SJCRH30 (cell line): ENCODE data around the gene HS6ST1. TPM values are rescaled to one million over a fixed set of nuclear protein-coding genes. Genes with fewer than 3 reads are reported as not detected.

Experiments
- DNase-seq, 2 experiments: peaks; one replicate each; pipeline ENCODE4 v3.0.0-alpha.2; 2015 to 2020
- H3K27ac ChIP-seq: fragments of 250-450 bp; sonication (Bioruptor Pico); 2 replicates; pipeline ENCODE4 v1.5.1; 2020; ENCODE audit warnings: mild to moderate bottlenecking, moderate library complexity
- H3K27me3 ChIP-seq: fragments of 250-450 bp; sonication (Bioruptor Pico); 2 replicates; pipeline ENCODE4 v1.5.1; 2020; ENCODE audit warnings: mild to moderate bottlenecking, moderate library complexity
- H3K36me3 ChIP-seq: fragments of 250-450 bp; sonication (Bioruptor Pico); 2 replicates; pipeline ENCODE4 v1.5.1; 2020; ENCODE audit warnings: mild to moderate bottlenecking, moderate library complexity
- H3K4me1 ChIP-seq: fragments of 250-450 bp; sonication (Bioruptor Pico); 2 replicates; pipeline ENCODE4 v1.5.1; 2020; ENCODE audit warnings: mild to moderate bottlenecking, moderate library complexity
- H3K4me3 ChIP-seq: fragments of 250-450 bp; sonication (Bioruptor Pico); 2 replicates; pipeline ENCODE4 v1.5.1; 2020; ENCODE audit warnings: mild to moderate bottlenecking, moderate library complexity
- H3K9me3 ChIP-seq: fragments of 250-450 bp; sonication (Bioruptor Pico); replicated peaks from 2 replicates; pipeline ENCODE4 v1.5.1; 2020; ENCODE audit warnings: mild to moderate bottlenecking, moderate library complexity
- total RNA-seq: library from RNA; depleted of rRNA; stranded (reverse); fragments of >200 nt; shearing (Covaris generic); gene quantifications from 2 replicates; pipeline ENCODE4 v1.2.3, GENCODE V29; 2014

Gene HS6ST1
- total RNA-seq, 1 experiment from 2014 or later, result 18.8 TPM

- no peak overlapping the region; the same call in 1 of the 2 replicates for H3K27ac ChIP-seq
- no peak overlapping the region for H3K4me3 ChIP-seq
- no peaks in the 10 kb centered on the region for H3K27me3 ChIP-seq
- peaks cover 17% of the 10 kb centered on the region for H3K4me1 ChIP-seq
- DNase-seq, result no peak
- peaks cover 7% of the 10 kb centered on the region; the same call in 1 of the 2 replicates for H3K9me3 ChIP-seq
- no peaks in the 10 kb centered on the region for H3K36me3 ChIP-seq
Observed at GRCh38 chr2:128292599-128293425, 25.9 kb downstream of the HS6ST1 start.

- H3K4me1 ChIP-seq, result peaks cover 17% of the 10 kb centered on the region
Observed at GRCh38 chr2:128291844-128292598, 26.6 kb downstream of the HS6ST1 start.

GRCh38 chr2:128291161-128291843 lies 27.4 kb downstream of the HS6ST1 start:
- H3K36me3 ChIP-seq, result no peaks in the 10 kb centered on the region
- peaks cover 7% of the 10 kb centered on the region; the same call in 1 of the 2 replicates for H3K9me3 ChIP-seq
- H3K4me1 ChIP-seq, result peaks cover 17% of the 10 kb centered on the region
- peak overlapping the region; percentile 57 for H3K27ac ChIP-seq
- no peaks in the 10 kb centered on the region for H3K27me3 ChIP-seq
- H3K4me3 ChIP-seq, result no peak overlapping the region
- peak; percentile 81 to 83 for DNase-seq

More at GRCh38 chr2:128291844-128292598, 26.6 kb downstream of the HS6ST1 start:
- no peak overlapping the region for H3K4me3 ChIP-seq
- H3K9me3 ChIP-seq, result peaks cover 7% of the 10 kb centered on the region; the same call in 1 of the 2 replicates
- no peaks in the 10 kb centered on the region for H3K36me3 ChIP-seq
- DNase-seq, result no peak
- H3K27ac ChIP-seq, result peak overlapping the region; percentile 57
- no peaks in the 10 kb centered on the region for H3K27me3 ChIP-seq

GRCh38 chr2:128290356-128290755 lies 28.3 kb downstream of the HS6ST1 start:
- no peaks in the 10 kb centered on the region for H3K36me3 ChIP-seq
- H3K27me3 ChIP-seq, result no peaks in the 10 kb centered on the region
- no peak for DNase-seq
- no peak overlapping the region for H3K4me3 ChIP-seq
- H3K4me1 ChIP-seq, result peaks cover 17% of the 10 kb centered on the region
- H3K27ac ChIP-seq, result no peak overlapping the region
- peaks cover 7% of the 10 kb centered on the region; the same call in 1 of the 2 replicates for H3K9me3 ChIP-seq

- Histone ChIP-seq H3K36me3 (no peaks in the 10 kb centered on the region), H3K27ac (no peak overlapping the region), H3K4me3 (no peak overlapping the region), H3K4me1 (peaks cover 17% of the 10 kb centered on the region), H3K27me3 (no peaks in the 10 kb centered on the region), H3K9me3 (peaks cover 7% of the 10 kb centered on the region; the same call in 1 of the 2 replicates)
- DNase-seq, result no peak
Observed at GRCh38 chr2:128289439-128289838, 29.2 kb downstream of the HS6ST1 start.

- peaks cover 7% of the 10 kb centered on the region; the same call in 1 of the 2 replicates for H3K9me3 ChIP-seq
- H3K27ac ChIP-seq, result no peak overlapping the region
- H3K36me3 ChIP-seq, result no peaks in the 10 kb centered on the region
- H3K4me1 ChIP-seq, result peaks cover 17% of the 10 kb centered on the region
- H3K27me3 ChIP-seq, result no peaks in the 10 kb centered on the region
- DNase-seq, result no peak
- H3K4me3 ChIP-seq, result no peak overlapping the region
Observed at GRCh38 chr2:128288781-128289180, 29.9 kb downstream of the HS6ST1 start.

GRCh38 chr2:128287780-128288735 lies 30.6 kb downstream of the HS6ST1 start:
- H3K4me3 ChIP-seq, result no peak overlapping the region
- H3K27ac ChIP-seq, result no peak overlapping the region
- DNase-seq, result no peak
- H3K27me3 ChIP-seq, result no peaks in the 10 kb centered on the region
- no peaks in the 10 kb centered on the region for H3K36me3 ChIP-seq
- peaks cover 17% of the 10 kb centered on the region for H3K4me1 ChIP-seq
- peaks cover 7% of the 10 kb centered on the region; the same call in 1 of the 2 replicates for H3K9me3 ChIP-seq

- Histone ChIP-seq H3K36me3 (no peaks in the 10 kb centered on the region), H3K4me1 (peaks cover 14% of the 10 kb centered on the region), H3K27me3 (no peaks in the 10 kb centered on the region), H3K9me3 (peaks cover 7% of the 10 kb centered on the region; the same call in 1 of the 2 replicates), H3K27ac (no peak overlapping the region), H3K4me3 (no peak overlapping the region)
- DNase-seq, result no peak
Observed at GRCh38 chr2:128286905-128287779, 31.5 kb downstream of the HS6ST1 start.

- no peak overlapping the region for H3K27ac ChIP-seq
- no peaks in the 10 kb centered on the region for H3K27me3 ChIP-seq
- peaks cover 4% of the 10 kb centered on the region for H3K4me1 ChIP-seq
- no peak overlapping the region for H3K4me3 ChIP-seq
- H3K36me3 ChIP-seq, result no peaks in the 10 kb centered on the region
- peaks cover 7% of the 10 kb centered on the region; the same call in 1 of the 2 replicates for H3K9me3 ChIP-seq
- DNase-seq, result no peak
Observed at GRCh38 chr2:128286011-128286721, 32.5 kb downstream of the HS6ST1 start.

GRCh38 chr2:128285329-128285931 lies 33.2 kb downstream of the HS6ST1 start:
- Histone ChIP-seq H3K27ac (no peak overlapping the region), H3K27me3 (no peaks in the 10 kb centered on the region), H3K36me3 (no peaks in the 10 kb centered on the region), H3K4me3 (no peak overlapping the region), H3K9me3 (peaks cover 7% of the 10 kb centered on the region; the same call in 1 of the 2 replicates), H3K4me1 (no peaks in the 10 kb centered on the region; the same call in 1 of the 2 replicates)
- DNase-seq, result no peak

- DNase-seq, result no peak
- H3K4me1 ChIP-seq, result no peaks in the 10 kb centered on the region; the same call in 1 of the 2 replicates
- H3K36me3 ChIP-seq, result no peaks in the 10 kb centered on the region
Observed at GRCh38 chr2:128284841-128285240, 33.8 kb downstream of the HS6ST1 start.

GRCh38 chr2:128284037-128284441 lies 34.6 kb downstream of the HS6ST1 start:
- Histone ChIP-seq H3K27ac (no peak overlapping the region), H3K36me3 (no peaks in the 10 kb centered on the region), H3K4me3 (no peak overlapping the region), H3K4me1 (no peaks in the 10 kb centered on the region; the same call in 1 of the 2 replicates), H3K27me3 (no peaks in the 10 kb centered on the region), H3K9me3 (no peaks in the 10 kb centered on the region)
- no peak for DNase-seq

More at GRCh38 chr2:128284841-128285240, 33.8 kb downstream of the HS6ST1 start:
- Histone ChIP-seq H3K9me3 (peaks cover under 1% of the 10 kb centered on the region; the same call in 1 of the 2 replicates), H3K27me3 (no peaks in the 10 kb centered on the region), H3K4me3 (no peak overlapping the region), H3K27ac (no peak overlapping the region)
